HCT116 (cell line): ENCODE measurements around the gene RPL10. TPM values are rescaled to one million over a fixed set of nuclear protein-coding genes. Genes with fewer than 3 reads are reported as not detected.

Experiments
- ATAC-seq: fragments of 200-7000 bp; cut with Tn5 transposase; 2 replicates; pipeline ENCODE4 v1.9.1; 2020; ENCODE audit warnings: mild to moderate bottlenecking, moderate library complexity
- BruUV-seq: library from RNA; stranded (reverse); fragments of 400-500 nt; replicated peaks from 2 replicates; lab custom pipeline; 2021; lab: Mats Ljungman, UMichigan
- CTCF ChIA-PET: fragments of 300-600 bp; sonication (Branson Sonifier 250); formaldehyde crosslinking; loops from one replicate; lab custom pipeline; 2021; ENCODE audit warnings: antibody characterized with exemption; lab: Charles Lee
- POLR2A ChIA-PET: fragments of 300-600, 350-600 bp; sonication (Branson Sonifier 250); formaldehyde crosslinking; loops from one replicate; lab custom pipeline; 2021; ENCODE audit warnings: antibody characterized with exemption; lab: Charles Lee
- RAD21 ChIA-PET, 2 experiments: fragments of 300-600 bp; sonication (Branson Sonifier 250); formaldehyde crosslinking; loops; one replicate each; lab custom pipeline; 2023; ENCODE audit warnings: low total read pairs in 2 of 2; ENCODE audit not compliant: uncharacterized antibody in 2 of 2, unreplicated experiment in 2 of 2, low non-redundant PET in 1 of 2; lab: Charles Lee
- DNase-seq: peaks from one replicate; pipeline ENCODE4 v3.0.0-alpha.2; 2010; ENCODE audit warnings: low read depth, low spot score
- H2AFZ ChIP-seq: fragments of 200-600 bp; shearing (Covaris generic), sonication (generic); 2 replicates; pipeline ENCODE4 v1.6.1; 2017; ENCODE audit warnings: low read depth, mixed run types, mixed read lengths, antibody characterized with exemption, low read length; ENCODE audit not compliant: poor library complexity, severe bottlenecking
- H3K27ac ChIP-seq: 2 replicates; pipeline ENCODE4 v1.5.1; 2012; ENCODE audit warnings: low read depth, low read length
- H3K27me3 ChIP-seq: fragments of 200-600 bp; sonication (generic); 2 replicates; pipeline ENCODE4 v1.6.1; 2016; ENCODE audit warnings: mixed run types, low read length, mixed read lengths; ENCODE audit not compliant: insufficient read depth
- H3K36me3 ChIP-seq, 2 experiments: fragments of 200-500 bp in 1 of 2; fragments of 200-600 bp in 1 of 2; sonication (Bioruptor generic) in 1 of 2; sonication (generic) in 1 of 2; 2 replicates each; pipeline versions ENCODE4 v1.5.1 to v1.6.1; 2014 to 2016; ENCODE audit warnings: low read length in 2 of 2, inconsistent platforms in 1 of 2, mixed read lengths in 1 of 2, mixed run types in 1 of 2; ENCODE audit not compliant: insufficient read depth in 2 of 2, control insufficient read depth in 1 of 2
- H3K4me1 ChIP-seq, 2 experiments: fragments of 200-600 bp in 1 of 2; sonication (generic) in 1 of 2; 2 replicates each; pipeline versions ENCODE4 v1.5.1 to v1.6.1; 2012 to 2017; ENCODE audit warnings: low read length in 2 of 2, inconsistent platforms in 1 of 2, mild to moderate bottlenecking in 1 of 2, mixed read lengths in 1 of 2, mixed run types in 1 of 2, moderate library complexity in 1 of 2; ENCODE audit not compliant: insufficient read depth in 2 of 2, control insufficient read depth in 1 of 2
- H3K4me2 ChIP-seq: fragments of 200-600 bp; sonication (generic); 2 replicates; pipeline ENCODE4 v1.6.1; 2017; ENCODE audit warnings: mixed run types, low read length, mixed read lengths
- H3K4me3 ChIP-seq, 2 experiments: fragments of 200-600 bp in 1 of 2; sonication (generic) in 1 of 2; replicated peaks in 1 of 2; 2 replicates each; pipeline ENCODE4 v1.5.1; 2011 to 2016; ENCODE audit warnings: low read length in 2 of 2, control low read depth in 1 of 2, low read depth in 1 of 2, mild to moderate bottlenecking in 1 of 2, mixed read lengths in 1 of 2, mixed run types in 1 of 2
- H3K79me2 ChIP-seq: fragments of 200-600 bp; sonication (generic); 2 replicates; pipeline ENCODE4 v1.6.1; 2017; ENCODE audit warnings: mild to moderate bottlenecking, mixed run types, low read length, moderate library complexity, mixed read lengths; ENCODE audit not compliant: insufficient read depth
- H3K9ac ChIP-seq: fragments of 200-600 bp; sonication (generic); 2 replicates; pipeline ENCODE4 v1.6.1; 2016; ENCODE audit warnings: low read length, mixed read lengths
- H3K9me2 ChIP-seq: fragments of 200-600 bp; sonication (generic), shearing (Covaris generic); 2 replicates; pipeline ENCODE4 v1.6.1; 2017; ENCODE audit warnings: mixed run types, mild to moderate bottlenecking, moderate library complexity; ENCODE audit not compliant: insufficient read depth
- H3K9me3 ChIP-seq, 2 experiments: fragments of 200-500 bp in 1 of 2; fragments of 200-600 bp in 1 of 2; sonication (Bioruptor generic) in 1 of 2; sonication (generic) in 1 of 2; 2 replicates each; pipeline ENCODE4 v1.6.1; 2014 to 2017; ENCODE audit warnings: low read length in 2 of 2, mixed read lengths in 2 of 2, inconsistent platforms in 1 of 2, low read depth in 1 of 2, mild to moderate bottlenecking in 1 of 2, mixed run types in 1 of 2, moderate library complexity in 1 of 2; ENCODE audit not compliant: control insufficient read depth in 1 of 2, insufficient read depth in 1 of 2
- H4K20me1 ChIP-seq: fragments of 200-600 bp; sonication (generic), shearing (Covaris generic); 2 replicates; pipeline ENCODE4 v1.6.1; 2017; ENCODE audit warnings: mixed run types, mild to moderate bottlenecking, moderate library complexity; ENCODE audit not compliant: insufficient read depth
- CBX3 ChIP-seq: IDR thresholded peaks from 2 replicates; pipeline ENCODE4 v1.6.1; 2012; ENCODE audit warnings: low read depth
- CTCF ChIP-seq, 3 experiments: fragments of 200-600 bp in 1 of 3; sonication (generic) in 1 of 3; IDR thresholded peaks in 2 of 3; conservative IDR thresholded peaks in 1 of 3; 2 replicates each; pipeline ENCODE4 v1.5.1; 2012 to 2017; ENCODE audit warnings: low read depth in 2 of 3, low read length in 2 of 3, antibody characterized with exemption in 1 of 3, borderline replicate concordance in 1 of 3, control low read depth in 1 of 3, mild to moderate bottlenecking in 1 of 3, mixed read lengths in 1 of 3, mixed run types in 1 of 3, moderate library complexity in 1 of 3; ENCODE audit not compliant: insufficient read depth in 1 of 3
- EGR1 ChIP-seq: IDR thresholded peaks from 2 replicates; pipeline ENCODE4 v1.6.1; 2012; ENCODE audit warnings: low read depth
- ELF1 ChIP-seq: IDR thresholded peaks from 2 replicates; pipeline ENCODE4 v1.6.1; 2012; ENCODE audit warnings: low read depth, borderline replicate concordance
- EZH2 ChIP-seq: fragments of 200-600 bp; sonication (generic); IDR thresholded peaks from 2 replicates; pipeline ENCODE4 v1.6.1; 2017; ENCODE audit warnings: antibody characterized with exemption, mixed run types
- FOSL1 ChIP-seq: IDR thresholded peaks from 2 replicates; pipeline ENCODE4 v1.6.1; 2012; ENCODE audit warnings: low read depth
- JUND ChIP-seq: IDR thresholded peaks from 2 replicates; pipeline ENCODE4 v1.6.1; 2012
- MAX ChIP-seq: IDR thresholded peaks from 2 replicates; pipeline ENCODE4 v1.6.1; 2012
- REST ChIP-seq: IDR thresholded peaks from 2 replicates; pipeline ENCODE4 v1.6.1; 2012; ENCODE audit warnings: low read depth
- SRF ChIP-seq: IDR thresholded peaks from 2 replicates; pipeline ENCODE4 v1.6.1; 2012; ENCODE audit warnings: low read depth
- TCF7L2 ChIP-seq: IDR thresholded peaks from 2 replicates; pipeline ENCODE4 v1.7.0; 2011; ENCODE audit warnings: borderline replicate concordance, inconsistent platforms; ENCODE audit not compliant: insufficient read depth, insufficient read length; ENCODE audit errors: extremely low read depth
- YY1 ChIP-seq: IDR thresholded peaks from 2 replicates; pipeline ENCODE4 v1.6.1; 2011; ENCODE audit warnings: low read length, low read depth, moderate library complexity, mild to moderate bottlenecking; ENCODE audit not compliant: insufficient replicate concordance; ENCODE audit errors: extremely low read depth
- ZBTB33 ChIP-seq: IDR thresholded peaks from 2 replicates; pipeline ENCODE4 v1.6.1; 2011; ENCODE audit warnings: mild to moderate bottlenecking, low read length, moderate library complexity; ENCODE audit not compliant: insufficient replicate concordance; ENCODE audit errors: extremely low read depth
- ZFX ChIP-seq: fragments of 450-650 bp; IDR thresholded peaks from 2 replicates; pipeline ENCODE4 v1.6.1; 2017
- ZNF274 ChIP-seq: fragments of 200-500 bp; sonication (Bioruptor generic); IDR thresholded peaks from 2 replicates; pipeline ENCODE4 v1.6.1; 2014; ENCODE audit warnings: mild to moderate bottlenecking, low read depth, low read length, inconsistent platforms
- intact Hi-C: fragments of 100-400 bp; cut with micrococcal nuclease; formaldehyde crosslinking; loops from 2 replicates; pipeline ENCODE4 v1.10.0; 2022
- total RNA-seq: library from RNA; stranded (reverse); gene quantifications from one replicate; pipeline ENCODE4 v1.2.1, GENCODE V29; 2021; ENCODE audit not compliant: unreplicated experiment

RPL10 gene
- total RNA-seq, 1 experiment from 2014 or later: 3,069 TPM

- Histone ChIP-seq H3K9ac (no peak overlapping the region), H3K4me2 (peak overlapping the region; percentile 87), H3K4me3 (peak overlapping the region; percentile 54 to 69), H3K27me3 (no peaks in the 10 kb centered on the region), H3K27ac (no peak overlapping the region), H2AFZ (no peak overlapping the region), H3K4me1 (peaks cover 0 to 22% of the 10 kb centered on the region in 2 experiments; a peak in 2 of 4 replicates), H3K79me2 (peaks cover 7% of the 10 kb centered on the region; the same call in 1 of the 2 replicates), H4K20me1 (no peaks in the 10 kb centered on the region), H3K9me3 (no peaks in the 10 kb centered on the region)
- ATAC-seq (no peak), DNase-seq (no peak)
- ChIA-PET POLR2A (no interaction called here), CTCF (no interaction called here), RAD21 (interaction anchor here in 1 of 2 experiments (1.3 kb wide), 1 partner anchor 19 kb away, joined by 5 read pairs; no protein-coding TSS in a partner anchor)
- TSS peak; percentile 78 for BruUV-seq
- intact Hi-C loops: no loop called here
- TF ChIP-seq ZBTB33 (no peak), YY1 (no peak), SRF (no peak), MAX (no peak), ELF1 (no peak), EZH2 (no peak), EGR1 (no peak), JUND (no peak), CTCF (IDR thresholded peaks at IDR 0.05 in 2 of 3, conservative IDR thresholded peaks at IDR 0.05 in 1 of 3; ENCODE audit: borderline replicate concordance in 1 of 3, insufficient read depth in 1 of 3, low read depth in 2 of 3, low read length in 2 of 3) (no peak), ZFX (no peak), REST (no peak), TCF7L2 (no peak), FOSL1 (no peak), CBX3 (no peak), ZNF274 (no peak)
- TF ChIP-seq, all 23 proteins: peak for 0
- H3K9me2 ChIP-seq: no peaks in the 10 kb centered on the region
- H3K36me3 ChIP-seq: no peaks in the 10 kb centered on the region
These were observed 31.5 kb downstream of the RPL10 start for GRCh38 chrX:154429711-154430110.
